Erythroblast (primary cell): ENCODE results near the gene DNAJC17.

Experiments
- GATA1 ChIP-seq: IDR thresholded peaks from 2 replicates; pipeline ENCODE4 v1.6.1; 2011; ENCODE audit warnings: low read depth, mild to moderate bottlenecking, control low read depth, low read length, moderate library complexity
- POLR2A ChIP-seq: IDR thresholded peaks from 2 replicates; pipeline ENCODE4 v1.6.1; 2011; ENCODE audit warnings: mild to moderate bottlenecking, low read length

DNA sequence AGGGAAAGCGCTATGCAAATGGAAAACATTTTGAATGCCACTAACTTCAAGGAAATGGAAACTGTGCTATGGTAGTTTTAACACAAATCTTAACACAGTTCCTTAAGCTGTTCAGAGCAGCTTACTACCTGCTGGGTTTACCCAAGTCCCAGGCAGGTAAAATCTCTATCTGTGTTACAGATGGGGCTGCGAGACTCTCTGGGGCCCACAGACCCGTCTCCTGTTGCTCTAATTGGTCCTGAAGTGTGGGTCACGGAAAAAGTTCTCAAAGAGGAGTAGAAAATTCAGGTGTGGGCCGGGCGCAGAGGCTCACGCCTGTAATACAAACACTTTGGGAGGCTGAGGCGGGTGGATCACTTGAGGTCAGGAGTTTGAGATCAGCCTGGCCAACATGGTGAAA is 17.3 kb downstream of the DNAJC17 start:
- no peak for TF ChIP-seq POLR2A
- TF ChIP-seq GATA1, result no peak
